ENCODE results near the gene CLIC2. TPM values are rescaled to one million over a fixed set of nuclear protein-coding genes. Genes with fewer than 3 reads are reported as not detected.
A peak's percentile ranks its signal among the peaks of the same experiment; 100 is the strongest.
"Not testable (repeated sequence)": the region's sequence is repeated elsewhere in the genome, so short reads cannot be mapped to it uniquely, and the experiment has no call there.

The CLIC2 gene
- total RNA-seq, 2 experiments from 2014 or later, result 0.18 to 0.49 TPM

GRCh38 chrX:155293771-155294170 is 40.6 kb downstream of the CLIC2 start:
- no peaks in the 10 kb centered on the region for H3K27me3 Mint-ChIP-seq
- no peaks in the 10 kb centered on the region for H3K9me3 Mint-ChIP-seq
- DNase-seq, result no peak
- H3K36me3 Mint-ChIP-seq, result no peaks in the 10 kb centered on the region
- H3K4me3 Mint-ChIP-seq, result no peak overlapping the region
- H3K27ac Mint-ChIP-seq, result no peak overlapping the region
- no peaks in the 10 kb centered on the region for H3K4me1 Mint-ChIP-seq

- no peak overlapping the region for H3K4me3 Mint-ChIP-seq
- peaks cover 10% of the 10 kb centered on the region for H3K4me1 Mint-ChIP-seq
- H3K36me3 Mint-ChIP-seq, result no peaks in the 10 kb centered on the region
- H3K27ac Mint-ChIP-seq, result no peak overlapping the region
- H3K9me3 Mint-ChIP-seq, result peaks cover 4% of the 10 kb centered on the region
- DNase-seq, result no peak
- no peaks in the 10 kb centered on the region for H3K27me3 Mint-ChIP-seq
These were observed 54.5 kb downstream of the CLIC2 start for GRCh38 chrX:155279873-155280272.

- peaks cover 6% of the 10 kb centered on the region for H3K9me3 Mint-ChIP-seq
- H3K4me3 Mint-ChIP-seq, result no peak overlapping the region
- H3K36me3 Mint-ChIP-seq, result peaks cover 2% of the 10 kb centered on the region
- no peak overlapping the region for H3K27ac Mint-ChIP-seq
- no peaks in the 10 kb centered on the region for H3K4me1 Mint-ChIP-seq
- H3K27me3 Mint-ChIP-seq, result no peaks in the 10 kb centered on the region
- no peak for DNase-seq
These were observed 63.4 kb downstream of the CLIC2 start for GRCh38 chrX:155270969-155271368.

- H3K27me3 Mint-ChIP-seq, H3K4me3 Mint-ChIP-seq, H3K9me3 Mint-ChIP-seq, H3K4me1 Mint-ChIP-seq, H3K36me3 Mint-ChIP-seq, DNase-seq, H3K27ac Mint-ChIP-seq: not testable (repeated sequence)
These were observed 66.4 kb downstream of the CLIC2 start for GRCh38 chrX:155267995-155268394.

GRCh38 chrX:155266439-155266838 is 68.0 kb downstream of the CLIC2 start:
- Mint-ChIP-seq H3K27me3 (no peaks in the 10 kb centered on the region), H3K4me1 (peaks cover 9% of the 10 kb centered on the region), H3K4me3 (no peak overlapping the region), H3K9me3 (peaks cover 3% of the 10 kb centered on the region), H3K27ac (no peak overlapping the region), H3K36me3 (peaks cover 4% of the 10 kb centered on the region)
- no peak for DNase-seq

- Mint-ChIP-seq H3K27ac (peak within 1 kb of the TSS; percentile 97), H3K27me3 (no peaks in the 10 kb centered on the region), H3K36me3 (peaks cover 4% of the 10 kb centered on the region), H3K9me3 (peaks cover 1% of the 10 kb centered on the region), H3K4me3 (peak within 1 kb of the TSS; percentile 92), H3K4me1 (peaks cover 14% of the 10 kb centered on the region)
- DNase-seq, result peak; percentile 76
These were observed 70.4 kb downstream of the CLIC2 start, which contains the start of gene RAB39B for GRCh38 chrX:155263854-155264628. TSS of gene RAB39B (minus strand) at chrX:155264491. CDS start at chrX:155264288, 203 bp downstream.

- peaks cover 7% of the 10 kb centered on the region for H3K36me3 Mint-ChIP-seq
- H3K9me3 Mint-ChIP-seq, result no peaks in the 10 kb centered on the region
- H3K4me1 Mint-ChIP-seq, result peaks cover 14% of the 10 kb centered on the region
- H3K27ac Mint-ChIP-seq, result peak overlapping the region; percentile 97
- H3K27me3 Mint-ChIP-seq, result no peaks in the 10 kb centered on the region
- no peak for DNase-seq
- peak overlapping the region; percentile 92 for H3K4me3 Mint-ChIP-seq
These were observed 71.3 kb downstream of the CLIC2 start for GRCh38 chrX:155262970-155263754.

GRCh38 chrX:155259752-155260151 is 74.7 kb downstream of the CLIC2 start:
- H3K27ac Mint-ChIP-seq, result no peak overlapping the region
- peaks cover 7% of the 10 kb centered on the region for H3K36me3 Mint-ChIP-seq
- peaks cover 13% of the 10 kb centered on the region for H3K4me1 Mint-ChIP-seq
- no peaks in the 10 kb centered on the region for H3K27me3 Mint-ChIP-seq
- no peaks in the 10 kb centered on the region for H3K9me3 Mint-ChIP-seq
- H3K4me3 Mint-ChIP-seq, result no peak overlapping the region
- DNase-seq, result no peak

GRCh38 chrX:155251391-155251790 is 83.0 kb downstream of the CLIC2 start:
- H3K36me3 Mint-ChIP-seq, result no peaks in the 10 kb centered on the region
- H3K4me1 Mint-ChIP-seq, result no peaks in the 10 kb centered on the region
- no peak overlapping the region for H3K4me3 Mint-ChIP-seq
- H3K27me3 Mint-ChIP-seq, result no peaks in the 10 kb centered on the region
- DNase-seq, result no peak
- no peak overlapping the region for H3K27ac Mint-ChIP-seq
- no peaks in the 10 kb centered on the region for H3K9me3 Mint-ChIP-seq

- H3K9me3 Mint-ChIP-seq, result no peaks in the 10 kb centered on the region
- H3K4me3 Mint-ChIP-seq, result no peak overlapping the region
- H3K27me3 Mint-ChIP-seq, result no peaks in the 10 kb centered on the region
- H3K4me1 Mint-ChIP-seq, result no peaks in the 10 kb centered on the region
- no peaks in the 10 kb centered on the region for H3K36me3 Mint-ChIP-seq
- DNase-seq, result no peak
- H3K27ac Mint-ChIP-seq, result no peak overlapping the region
These were observed 86.9 kb downstream of the CLIC2 start for GRCh38 chrX:155247497-155247896.

- no peaks in the 10 kb centered on the region for H3K9me3 Mint-ChIP-seq
These were observed 87.7 kb downstream of the CLIC2 start for GRCh38 chrX:155246748-155247147.

GRCh38 chrX:155242300-155242699 is 92.1 kb downstream of the CLIC2 start:
- no peak for DNase-seq
- Mint-ChIP-seq H3K4me1 (no peaks in the 10 kb centered on the region), H3K27me3 (no peaks in the 10 kb centered on the region)

More at GRCh38 chrX:155246748-155247147, 87.7 kb downstream of the CLIC2 start:
- Mint-ChIP-seq H3K27ac (no peak overlapping the region), H3K4me1 (no peaks in the 10 kb centered on the region), H3K36me3 (no peaks in the 10 kb centered on the region), H3K27me3 (no peaks in the 10 kb centered on the region), H3K4me3 (no peak overlapping the region)
- DNase-seq, result no peak

GRCh38 chrX:155237719-155238118 is 96.7 kb downstream of the CLIC2 start:
- no peak overlapping the region for H3K4me3 Mint-ChIP-seq
- H3K9me3 Mint-ChIP-seq, result no peaks in the 10 kb centered on the region
- H3K4me1 Mint-ChIP-seq, result no peaks in the 10 kb centered on the region
- H3K36me3 Mint-ChIP-seq, result peaks cover 9% of the 10 kb centered on the region
- no peaks in the 10 kb centered on the region for H3K27me3 Mint-ChIP-seq
- DNase-seq, result no peak
- H3K27ac Mint-ChIP-seq, result peak overlapping the region; percentile 58

More at GRCh38 chrX:155242300-155242699, 92.1 kb downstream of the CLIC2 start:
- H3K36me3 Mint-ChIP-seq, result peaks cover 7% of the 10 kb centered on the region
- H3K9me3 Mint-ChIP-seq, result no peaks in the 10 kb centered on the region
- H3K27ac Mint-ChIP-seq, result no peak overlapping the region
- H3K4me3 Mint-ChIP-seq, result no peak overlapping the region

- no peak overlapping the region for H3K27ac Mint-ChIP-seq
- no peak for DNase-seq
- H3K4me1 Mint-ChIP-seq, result peaks cover 5% of the 10 kb centered on the region
- H3K9me3 Mint-ChIP-seq, result no peaks in the 10 kb centered on the region
- peaks cover 9% of the 10 kb centered on the region for H3K36me3 Mint-ChIP-seq
- no peak overlapping the region for H3K4me3 Mint-ChIP-seq
- no peaks in the 10 kb centered on the region for H3K27me3 Mint-ChIP-seq
These were observed 98.5 kb downstream of the CLIC2 start for GRCh38 chrX:155235891-155236290.

- Mint-ChIP-seq H3K36me3 (peaks cover 6% of the 10 kb centered on the region), H3K9me3 (no peaks in the 10 kb centered on the region), H3K4me3 (no peak overlapping the region), H3K4me1 (peaks cover 11% of the 10 kb centered on the region), H3K27me3 (no peaks in the 10 kb centered on the region), H3K27ac (peak overlapping the region; percentile 35)
- no peak for DNase-seq
These were observed 103.3 kb downstream of the CLIC2 start for GRCh38 chrX:155231163-155231562.
